ENCODE measurements around the gene COL27A1.

Gene COL27A1

DNA sequence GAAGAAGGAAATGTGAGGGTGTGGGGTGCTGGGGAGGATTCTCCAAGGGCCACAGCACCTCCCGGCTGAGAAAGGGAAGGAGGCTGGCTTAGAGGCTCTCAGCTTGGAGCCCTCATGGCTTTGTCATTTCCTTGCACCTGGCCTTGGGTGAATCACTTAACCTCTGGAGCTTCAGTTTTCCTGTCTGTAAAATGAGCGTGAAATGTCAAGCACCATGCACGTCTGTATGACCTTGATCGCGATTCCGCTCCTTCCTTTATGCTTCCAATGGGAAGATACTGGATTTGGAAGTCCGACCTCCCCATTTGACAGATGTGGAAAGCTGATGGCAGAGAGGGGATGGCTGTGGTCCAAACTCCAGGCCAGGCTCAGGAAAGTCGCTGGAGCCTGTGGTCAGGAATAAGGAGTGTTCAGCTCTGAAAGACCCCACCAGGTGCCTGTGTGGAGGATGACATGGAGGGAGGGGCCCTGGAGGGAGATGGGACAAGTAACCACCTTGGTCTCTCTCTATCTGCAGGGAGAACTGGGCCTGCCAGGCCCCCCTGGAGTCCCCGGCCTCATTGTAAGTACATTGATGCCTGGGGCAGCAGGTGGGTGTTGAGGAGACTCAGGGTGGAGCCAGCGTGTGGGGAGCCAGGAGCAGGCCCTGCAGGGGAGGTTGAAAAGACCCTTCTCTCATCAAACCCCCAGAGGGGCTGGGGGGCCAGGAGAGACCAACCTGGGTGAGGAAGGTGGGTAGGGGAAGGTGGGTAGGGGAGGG lies 66.5 kb downstream of the COL27A1 start:
- Histone ChIP-seq H3K4me3 (ENCODE audit: low read length) (no peak overlapping the region), H3K4me2 (ENCODE audit: low read length) (no peak overlapping the region), H3K27me3 (ENCODE audit: control insufficient read depth, insufficient read depth, low read length) (no peaks in the 10 kb centered on the region), H3K9me3 (replicated peaks; ENCODE audit: low read length) (no peaks in the 10 kb centered on the region), H3K9ac (ENCODE audit: low read depth, low read length) (no peak overlapping the region), H3K36me3 (ENCODE audit: insufficient read depth, low read length) (peaks cover 6% of the 10 kb centered on the region), H3K4me1 (ENCODE audit: control insufficient read depth, insufficient read depth, low read length) (peaks cover 50% of the 10 kb centered on the region)

DNA sequence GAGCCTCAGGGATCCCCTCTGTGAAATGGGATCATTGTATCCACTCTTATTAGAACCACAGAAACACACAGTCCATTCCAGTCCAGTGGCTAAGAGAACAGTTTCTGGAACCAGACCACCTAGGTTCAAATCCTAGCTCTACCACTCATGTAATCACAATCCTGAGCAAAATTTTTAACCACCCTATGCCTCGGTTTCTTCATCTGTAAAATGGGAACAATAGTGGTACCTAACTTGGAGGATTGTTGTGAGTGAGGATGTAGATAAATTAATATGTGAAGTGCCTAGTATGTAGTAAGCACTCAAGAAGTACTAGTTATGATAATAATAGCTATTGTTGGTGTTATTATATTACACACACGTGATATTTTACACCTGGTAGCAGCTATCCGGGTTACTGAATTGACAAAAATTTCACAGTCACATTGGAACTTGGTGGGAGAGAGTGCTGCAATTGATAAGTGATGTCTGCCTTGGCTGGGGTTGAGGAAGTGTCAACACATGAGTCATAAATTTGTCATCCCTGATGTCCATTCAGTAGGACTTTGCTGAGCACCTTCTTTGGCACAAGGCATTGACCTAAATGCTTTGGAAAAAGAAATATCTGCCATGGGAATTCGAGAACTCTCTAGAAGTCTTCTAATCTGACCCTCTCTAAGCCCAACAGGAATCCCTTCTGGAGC lies 68.4 kb downstream of the COL27A1 start:
- peaks cover 6% of the 10 kb centered on the region for H3K36me3 ChIP-seq (ENCODE audit: insufficient read depth, low read length)
- peaks cover 47% of the 10 kb centered on the region for H3K4me1 ChIP-seq (ENCODE audit: control insufficient read depth, insufficient read depth, low read length)
- no peak overlapping the region for H3K4me3 ChIP-seq (ENCODE audit: low read length)
- no peaks in the 10 kb centered on the region for H3K27me3 ChIP-seq (ENCODE audit: control insufficient read depth, insufficient read depth, low read length)
- no peaks in the 10 kb centered on the region for H3K9me3 ChIP-seq (replicated peaks; ENCODE audit: low read length)
- peak overlapping the region; percentile 17 for H3K9ac ChIP-seq (ENCODE audit: low read depth, low read length)
- peak overlapping the region; percentile 47 for H3K4me2 ChIP-seq (ENCODE audit: low read length)

DNA sequence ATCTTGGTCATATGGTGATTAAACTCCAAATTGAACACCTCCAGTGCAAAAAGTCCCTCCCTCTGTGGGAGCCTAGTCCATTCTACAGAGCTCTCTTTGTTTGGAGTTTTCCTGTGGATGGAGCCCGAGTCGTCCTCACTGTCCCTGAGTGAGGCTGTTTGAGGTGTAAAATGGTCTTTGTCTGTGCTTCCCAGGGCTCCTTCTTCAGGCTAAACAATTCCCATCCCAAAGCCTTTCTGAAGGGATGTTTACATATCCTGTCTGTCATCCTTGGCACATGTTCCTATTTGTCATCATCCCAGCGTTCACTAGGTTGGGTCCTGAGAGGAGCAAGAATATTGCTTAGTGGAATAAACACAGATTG lies 68.9 kb downstream of the COL27A1 start:
- H3K9ac ChIP-seq (ENCODE audit: low read depth, low read length): peak overlapping the region; percentile 17
- H3K4me3 ChIP-seq (ENCODE audit: low read length): no peak overlapping the region
- H3K9me3 ChIP-seq (replicated peaks; ENCODE audit: low read length): no peaks in the 10 kb centered on the region
- H3K4me2 ChIP-seq (ENCODE audit: low read length): peak overlapping the region; percentile 47
- peaks cover 6% of the 10 kb centered on the region for H3K36me3 ChIP-seq (ENCODE audit: insufficient read depth, low read length)
- peaks cover 43% of the 10 kb centered on the region for H3K4me1 ChIP-seq (ENCODE audit: control insufficient read depth, insufficient read depth, low read length)
- no peaks in the 10 kb centered on the region for H3K27me3 ChIP-seq (ENCODE audit: control insufficient read depth, insufficient read depth, low read length)

DNA sequence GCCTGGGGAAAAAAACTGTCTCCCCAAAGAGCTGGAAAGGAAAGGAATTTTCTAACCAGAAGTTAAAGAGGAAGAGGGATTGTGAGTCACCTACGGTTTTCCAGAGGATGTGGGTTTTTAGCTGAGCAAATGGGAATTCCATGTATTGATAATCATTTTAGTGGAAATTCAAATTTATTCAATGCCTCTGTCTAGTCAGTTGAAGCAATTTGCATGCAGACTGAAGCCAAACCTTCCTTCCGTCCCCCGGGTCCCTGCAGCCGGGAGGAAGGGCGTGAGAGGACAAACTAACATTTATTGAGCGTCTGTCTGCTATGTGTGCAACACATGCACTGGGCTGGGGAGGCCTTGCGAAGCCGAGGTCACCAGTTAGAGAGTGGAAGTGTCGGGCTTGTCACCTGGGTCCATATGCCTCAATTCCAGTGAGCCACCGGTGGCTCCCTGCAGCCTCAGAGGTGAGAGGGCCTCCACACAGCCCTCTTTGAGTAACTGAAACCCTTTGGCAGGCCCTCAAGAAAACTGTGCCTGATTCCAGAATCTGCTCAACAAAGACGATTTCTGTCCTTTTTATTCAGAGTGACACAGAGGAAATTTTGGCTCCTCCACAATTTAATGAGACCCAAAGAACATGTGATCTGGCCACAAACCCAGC lies 70.3 kb downstream of the COL27A1 start:
- Histone ChIP-seq H3K27me3 (ENCODE audit: control insufficient read depth, insufficient read depth, low read length) (no peaks in the 10 kb centered on the region), H3K4me2 (ENCODE audit: low read length) (peak overlapping the region; percentile 46), H3K9ac (ENCODE audit: low read depth, low read length) (peak overlapping the region; percentile 62), H3K4me3 (ENCODE audit: low read length) (peak overlapping the region; percentile 3), H3K9me3 (replicated peaks; ENCODE audit: low read length) (no peaks in the 10 kb centered on the region), H3K4me1 (ENCODE audit: control insufficient read depth, insufficient read depth, low read length) (peaks cover 43% of the 10 kb centered on the region), H3K36me3 (ENCODE audit: insufficient read depth, low read length) (peaks cover 6% of the 10 kb centered on the region)

DNA sequence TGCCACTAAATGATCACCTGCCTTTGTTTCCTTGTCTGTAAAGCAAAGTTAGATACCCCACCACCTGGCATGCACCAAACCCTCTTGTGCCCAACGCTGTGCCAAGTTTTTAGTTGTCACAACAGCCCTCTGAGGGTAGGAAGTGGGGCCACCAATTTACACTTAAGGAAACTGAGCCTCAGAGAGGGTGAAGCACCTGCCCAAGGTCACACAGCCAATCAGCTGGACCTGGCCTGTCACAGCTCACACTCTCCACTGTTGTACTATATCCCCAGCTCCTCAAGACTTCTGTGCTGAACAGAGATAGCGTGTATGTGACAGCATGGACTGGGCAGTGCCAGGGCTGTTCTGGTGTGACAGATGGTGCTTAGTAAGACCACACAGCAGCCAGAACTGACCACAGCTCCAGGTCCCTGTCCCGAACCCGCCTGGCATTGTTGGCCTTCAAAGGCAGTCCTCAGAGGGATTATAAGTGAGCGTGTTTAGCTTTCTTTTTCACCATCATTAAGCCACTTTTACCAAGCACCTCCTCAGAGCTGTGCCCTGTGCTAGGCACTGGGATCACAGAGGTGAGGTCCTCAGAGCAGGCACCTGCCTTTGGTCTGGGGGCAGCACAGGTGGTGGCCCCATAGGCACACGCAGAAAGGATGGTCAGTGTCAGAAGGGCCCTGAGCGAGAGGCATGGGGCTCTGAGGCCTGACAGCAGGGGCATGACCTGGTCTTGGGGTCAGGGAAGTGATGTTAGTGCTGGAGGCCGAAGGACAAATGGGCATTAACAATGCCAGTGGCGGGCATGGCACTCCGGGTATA lies 71.1 kb downstream of the COL27A1 start:
- H3K4me1 ChIP-seq (ENCODE audit: control insufficient read depth, insufficient read depth, low read length): peaks cover 41% of the 10 kb centered on the region
- H3K36me3 ChIP-seq (ENCODE audit: insufficient read depth, low read length): peaks cover 6% of the 10 kb centered on the region
- no peaks in the 10 kb centered on the region for H3K9me3 ChIP-seq (replicated peaks; ENCODE audit: low read length)
- no peak overlapping the region for H3K4me3 ChIP-seq (ENCODE audit: low read length)
- H3K27me3 ChIP-seq (ENCODE audit: control insufficient read depth, insufficient read depth, low read length): no peaks in the 10 kb centered on the region
- no peak overlapping the region for H3K4me2 ChIP-seq (ENCODE audit: low read length)
- peak overlapping the region; percentile 62 for H3K9ac ChIP-seq (ENCODE audit: low read depth, low read length)

- H3K4me1 ChIP-seq (ENCODE audit: control insufficient read depth, insufficient read depth, low read length): peaks cover 35% of the 10 kb centered on the region
- H3K4me2 ChIP-seq (ENCODE audit: low read length): no peak overlapping the region
- H3K4me3 ChIP-seq (ENCODE audit: low read length): no peak overlapping the region
- peaks cover 6% of the 10 kb centered on the region for H3K36me3 ChIP-seq (ENCODE audit: insufficient read depth, low read length)
- H3K9me3 ChIP-seq (replicated peaks; ENCODE audit: low read length): no peaks in the 10 kb centered on the region
- H3K27me3 ChIP-seq (ENCODE audit: control insufficient read depth, insufficient read depth, low read length): no peaks in the 10 kb centered on the region
- no peak overlapping the region for H3K9ac ChIP-seq (ENCODE audit: low read depth, low read length)
Observed at GRCh38 chr9:114227288-114228015, 72.1 kb downstream of the COL27A1 start.

DNA sequence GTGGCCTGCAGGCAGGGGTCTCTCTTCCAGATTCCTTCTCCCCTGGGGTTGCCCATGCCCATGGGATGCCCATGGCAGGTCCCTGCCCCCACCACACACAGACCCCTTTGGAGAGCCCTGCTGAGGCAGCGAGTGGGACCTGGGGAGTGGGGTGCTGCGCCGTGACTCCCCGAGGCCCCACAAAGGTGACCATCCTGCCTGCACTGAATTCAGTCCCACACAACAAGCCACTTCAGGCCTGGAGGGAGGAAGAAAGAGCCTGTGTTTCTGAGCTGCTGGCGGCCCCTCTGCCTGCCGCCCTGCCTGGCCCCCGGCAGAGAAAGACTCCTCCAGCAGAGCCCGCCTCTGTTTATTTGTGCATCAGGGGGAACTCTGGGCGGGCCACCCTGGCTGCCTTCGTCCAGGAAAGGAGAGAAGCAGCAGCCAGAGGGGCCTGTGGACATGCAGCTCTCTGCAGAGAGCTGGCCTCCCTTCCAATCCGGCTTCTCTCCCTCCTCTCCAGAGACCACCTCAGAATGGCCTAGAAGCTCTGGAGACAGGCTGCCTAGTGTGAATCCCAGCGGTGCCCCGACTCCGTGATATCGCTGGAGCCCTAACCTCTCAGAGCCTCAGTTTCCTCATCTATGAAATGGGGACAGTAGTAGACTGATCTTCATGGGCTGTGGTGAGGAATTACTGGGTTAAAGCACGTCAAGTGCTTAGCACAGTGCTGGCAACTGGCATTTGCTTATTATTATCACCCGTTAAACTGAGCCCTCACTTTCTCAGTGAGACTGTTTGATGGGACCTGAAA lies 72.9 kb downstream of the COL27A1 start:
- no peak overlapping the region for H3K9ac ChIP-seq (ENCODE audit: low read depth, low read length)
- H3K4me3 ChIP-seq (ENCODE audit: low read length): no peak overlapping the region
- H3K27me3 ChIP-seq (ENCODE audit: control insufficient read depth, insufficient read depth, low read length): no peaks in the 10 kb centered on the region
- no peak overlapping the region for H3K4me2 ChIP-seq (ENCODE audit: low read length)
- peaks cover 35% of the 10 kb centered on the region for H3K4me1 ChIP-seq (ENCODE audit: control insufficient read depth, insufficient read depth, low read length)
- H3K36me3 ChIP-seq (ENCODE audit: insufficient read depth, low read length): peaks cover 3% of the 10 kb centered on the region
- no peaks in the 10 kb centered on the region for H3K9me3 ChIP-seq (replicated peaks; ENCODE audit: low read length)

GRCh38 chr9:114229295-114229694 lies 74.0 kb downstream of the COL27A1 start:
- Histone ChIP-seq H3K9me3 (replicated peaks; ENCODE audit: low read length) (no peaks in the 10 kb centered on the region), H3K4me1 (ENCODE audit: control insufficient read depth, insufficient read depth, low read length) (peaks cover 26% of the 10 kb centered on the region)

GRCh38 chr9:114230068-114230467 lies 74.7 kb downstream of the COL27A1 start:
- no peaks in the 10 kb centered on the region for H3K36me3 ChIP-seq (ENCODE audit: insufficient read depth, low read length)
- peaks cover 18% of the 10 kb centered on the region for H3K4me1 ChIP-seq (ENCODE audit: control insufficient read depth, insufficient read depth, low read length)
- no peaks in the 10 kb centered on the region for H3K9me3 ChIP-seq (replicated peaks; ENCODE audit: low read length)
- no peak overlapping the region for H3K9ac ChIP-seq (ENCODE audit: low read depth, low read length)
- H3K4me2 ChIP-seq (ENCODE audit: low read length): no peak overlapping the region
- H3K27me3 ChIP-seq (ENCODE audit: control insufficient read depth, insufficient read depth, low read length): no peaks in the 10 kb centered on the region
- no peak overlapping the region for H3K4me3 ChIP-seq (ENCODE audit: low read length)

More at GRCh38 chr9:114229295-114229694, 74.0 kb downstream of the COL27A1 start:
- no peak overlapping the region for H3K4me2 ChIP-seq (ENCODE audit: low read length)
- H3K4me3 ChIP-seq (ENCODE audit: low read length): no peak overlapping the region
- H3K36me3 ChIP-seq (ENCODE audit: insufficient read depth, low read length): no peaks in the 10 kb centered on the region
- H3K27me3 ChIP-seq (ENCODE audit: control insufficient read depth, insufficient read depth, low read length): no peaks in the 10 kb centered on the region
- H3K9ac ChIP-seq (ENCODE audit: low read depth, low read length): no peak overlapping the region

GRCh38 chr9:114231273-114231672 lies 75.9 kb downstream of the COL27A1 start:
- no peak overlapping the region for H3K4me3 ChIP-seq (ENCODE audit: low read length)
- H3K9ac ChIP-seq (ENCODE audit: low read depth, low read length): no peak overlapping the region
- no peaks in the 10 kb centered on the region for H3K9me3 ChIP-seq (replicated peaks; ENCODE audit: low read length)
- no peaks in the 10 kb centered on the region for H3K36me3 ChIP-seq (ENCODE audit: insufficient read depth, low read length)
- peaks cover 6% of the 10 kb centered on the region for H3K4me1 ChIP-seq (ENCODE audit: control insufficient read depth, insufficient read depth, low read length)
- no peaks in the 10 kb centered on the region for H3K27me3 ChIP-seq (ENCODE audit: control insufficient read depth, insufficient read depth, low read length)
- H3K4me2 ChIP-seq (ENCODE audit: low read length): no peak overlapping the region

Data from skeletal muscle satellite cell (primary cell).